IPS-11a (cell line): Measurements from ENCODE around the gene UBE2M.
"Not testable (repeated sequence)": the region's sequence is repeated elsewhere in the genome, so short reads cannot be mapped to it uniquely, and the experiment has no call there.

ENCODE experiments used
- H3K4me3 ChIP-seq: one replicate; pipeline ENCODE4 v1.5.1; 2013; ENCODE audit warnings: low read depth, low read length, control low read depth

Gene UBE2M

GRCh38 chr19:58513694-58514563 is 44.5 kb downstream of the UBE2M start:
- peak overlapping the region; percentile 63 for H3K4me3 ChIP-seq

DNA sequence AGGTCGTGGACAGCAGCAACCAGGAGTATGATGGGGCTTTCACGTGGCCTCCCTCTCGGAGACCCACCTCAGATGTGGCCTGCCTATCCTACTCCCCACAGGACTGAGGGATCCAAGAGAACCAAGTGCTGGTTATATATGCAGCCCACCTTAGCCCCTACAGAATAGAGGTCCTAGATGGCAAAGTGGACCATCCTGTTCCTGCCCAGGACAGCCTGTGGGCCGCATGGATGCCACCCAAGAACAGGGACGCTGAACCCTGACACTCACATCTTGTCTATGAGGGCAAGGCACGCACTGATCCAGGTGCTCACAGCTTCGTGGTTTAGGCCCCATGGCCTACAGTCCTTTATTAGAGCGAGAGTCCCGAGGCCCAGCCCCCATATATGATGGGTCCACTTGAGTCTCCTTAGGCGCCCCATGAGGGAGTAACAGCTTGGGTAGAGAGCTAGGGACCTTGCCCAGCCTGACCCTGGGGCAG is 45.2 kb downstream of the UBE2M start:
- no peak overlapping the region for H3K4me3 ChIP-seq

GRCh38 chr19:58511353-58512208 is 46.8 kb downstream of the UBE2M start, which contains the start of gene SLC27A5:
Gene SLC27A5 (minus strand): TSS chr19:58511992. CDS start chr19:58511955, 37 bp downstream.
- no peak within 1 kb of the TSS for H3K4me3 ChIP-seq

GRCh38 chr19:58510084-58510862 is 48.1 kb downstream of the UBE2M start:
- H3K4me3 ChIP-seq: no peak overlapping the region

DNA sequence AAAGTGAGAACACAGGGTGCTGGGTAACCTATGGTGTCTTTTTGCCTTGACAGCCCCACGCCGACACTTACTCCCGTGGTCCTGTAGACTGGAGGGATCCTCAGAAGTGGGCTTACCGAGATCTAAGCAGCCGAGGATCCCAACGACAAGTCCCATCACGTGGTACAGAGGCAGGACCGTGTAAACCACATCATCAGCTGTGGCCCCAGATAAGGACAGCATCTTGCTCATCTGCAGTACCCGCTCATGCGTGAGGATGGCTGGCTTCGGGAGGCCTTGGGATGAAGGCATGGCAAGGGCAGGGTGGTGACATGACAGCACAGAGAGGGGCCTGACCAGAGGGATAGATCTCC is 48.7 kb downstream of the UBE2M start:
- H3K4me3 ChIP-seq: no peak overlapping the region

DNA sequence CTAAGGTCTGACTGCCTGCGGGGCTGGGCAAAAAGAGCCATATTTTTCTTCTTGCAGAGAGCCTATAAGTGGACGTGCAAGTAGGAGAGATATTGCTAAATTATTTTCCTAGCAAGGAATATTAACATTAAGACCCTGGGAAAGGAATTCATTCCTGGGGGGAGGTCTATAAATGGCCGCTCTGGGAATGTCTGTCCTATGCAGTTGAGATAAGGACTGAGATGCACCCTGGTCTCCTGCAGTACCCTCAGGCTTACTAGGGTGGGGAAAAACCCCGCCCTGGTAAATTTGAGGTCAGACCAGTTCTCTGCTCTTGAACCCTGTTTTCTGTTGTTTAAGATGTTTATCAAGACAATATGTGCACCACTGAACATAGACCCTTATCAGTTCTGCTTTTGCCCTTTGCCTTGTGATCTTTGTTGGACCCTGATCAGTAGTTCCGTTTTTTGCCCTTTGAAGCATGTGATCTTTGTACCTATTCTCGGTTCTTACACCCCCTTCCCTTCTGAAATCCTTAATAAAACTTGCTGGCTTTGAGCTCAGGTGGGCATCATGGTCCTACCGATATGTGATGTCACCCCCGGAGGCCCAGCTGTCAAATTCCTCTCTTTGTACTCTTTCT is 50.7 kb downstream of the UBE2M start:
- not testable (repeated sequence) for H3K4me3 ChIP-seq
